DND-41 (cell line): ENCODE results near the gene GLDN.

Experiments
- ATAC-seq: fragments of 200-7000 bp; cut with Tn5 transposase; 3 replicates; pipeline ENCODE4 v1.9.1; 2021; ENCODE audit warnings: low read depth; ENCODE audit not compliant: insufficient read depth
- DNase-seq: peaks from one replicate; pipeline ENCODE4 v3.0.0-alpha.2; 2020
- H2AFZ ChIP-seq: 2 replicates; pipeline ENCODE4 v1.6.0; 2012; ENCODE audit warnings: low read depth, low read length
- H3K27ac ChIP-seq: 2 replicates; pipeline ENCODE4 v1.5.1; 2012; ENCODE audit warnings: low read length, inconsistent platforms
- H3K27me3 ChIP-seq: fragments of 200-600 bp; sonication (generic); 2 replicates; pipeline ENCODE4 v1.6.0; 2012; ENCODE audit warnings: low read length, mild to moderate bottlenecking, inconsistent platforms; ENCODE audit not compliant: insufficient read depth, poor library complexity
- H3K36me3 ChIP-seq: 2 replicates; pipeline ENCODE4 v1.5.1; 2012; ENCODE audit warnings: low read length, inconsistent platforms; ENCODE audit not compliant: insufficient read depth
- H3K4me1 ChIP-seq: 2 replicates; pipeline ENCODE4 v1.5.1; 2012; ENCODE audit warnings: mild to moderate bottlenecking, low read length; ENCODE audit not compliant: insufficient read depth
- H3K4me2 ChIP-seq: 2 replicates; pipeline ENCODE4 v1.6.0; 2012; ENCODE audit warnings: mild to moderate bottlenecking, moderate library complexity, low read length, inconsistent platforms; ENCODE audit not compliant: insufficient read depth
- H3K4me3 ChIP-seq, 2 experiments: fragments of 200-600 bp in 1 of 2; shearing (Covaris generic) in 1 of 2; 2 replicates each; pipeline ENCODE4 v1.5.1; 2012 to 2016; ENCODE audit warnings: inconsistent platforms in 2 of 2, low read length in 2 of 2, mild to moderate bottlenecking in 2 of 2, low read depth in 1 of 2, moderate library complexity in 1 of 2
- H3K79me2 ChIP-seq: 2 replicates; pipeline ENCODE4 v1.6.0; 2012; ENCODE audit warnings: low read length, inconsistent platforms; ENCODE audit not compliant: insufficient read depth
- H3K9ac ChIP-seq: 2 replicates; pipeline ENCODE4 v1.6.0; 2012; ENCODE audit warnings: low read depth, mild to moderate bottlenecking, inconsistent platforms, low read length, moderate library complexity
- H3K9me3 ChIP-seq: 2 replicates; pipeline ENCODE4 v1.5.1; 2012; ENCODE audit warnings: low read length, moderate library complexity, mild to moderate bottlenecking, inconsistent platforms; ENCODE audit not compliant: insufficient read depth, severe bottlenecking
- H4K20me1 ChIP-seq: 2 replicates; pipeline ENCODE4 v1.6.0; 2012; ENCODE audit warnings: low read length; ENCODE audit not compliant: insufficient read depth
- EZH2 ChIP-seq: IDR thresholded peaks from 3 replicates; pipeline ENCODE4 v1.6.1; 2012; ENCODE audit warnings: borderline replicate concordance, low read depth, mild to moderate bottlenecking, moderate library complexity, low read length, inconsistent platforms; ENCODE audit not compliant: severe bottlenecking
- TF ChIP-seq, protein P1 (sequence below): IDR thresholded peaks from 2 replicates; pipeline ENCODE4 v1.5.1; 2012; ENCODE audit warnings: borderline replicate concordance, low read length, moderate library complexity, mild to moderate bottlenecking; ENCODE audit not compliant: poor library complexity, severe bottlenecking; ENCODE audit errors: extremely low read depth

GLDN gene

GRCh38 chr15:51450001-51450400 lies 108.5 kb downstream of the GLDN start:
- H3K36me3 ChIP-seq, result peaks cover 29% of the 10 kb centered on the region
- H3K27ac ChIP-seq, result no peak overlapping the region
- no peak for TF ChIP-seq EZH2
- TF ChIP-seq, protein P1, sequence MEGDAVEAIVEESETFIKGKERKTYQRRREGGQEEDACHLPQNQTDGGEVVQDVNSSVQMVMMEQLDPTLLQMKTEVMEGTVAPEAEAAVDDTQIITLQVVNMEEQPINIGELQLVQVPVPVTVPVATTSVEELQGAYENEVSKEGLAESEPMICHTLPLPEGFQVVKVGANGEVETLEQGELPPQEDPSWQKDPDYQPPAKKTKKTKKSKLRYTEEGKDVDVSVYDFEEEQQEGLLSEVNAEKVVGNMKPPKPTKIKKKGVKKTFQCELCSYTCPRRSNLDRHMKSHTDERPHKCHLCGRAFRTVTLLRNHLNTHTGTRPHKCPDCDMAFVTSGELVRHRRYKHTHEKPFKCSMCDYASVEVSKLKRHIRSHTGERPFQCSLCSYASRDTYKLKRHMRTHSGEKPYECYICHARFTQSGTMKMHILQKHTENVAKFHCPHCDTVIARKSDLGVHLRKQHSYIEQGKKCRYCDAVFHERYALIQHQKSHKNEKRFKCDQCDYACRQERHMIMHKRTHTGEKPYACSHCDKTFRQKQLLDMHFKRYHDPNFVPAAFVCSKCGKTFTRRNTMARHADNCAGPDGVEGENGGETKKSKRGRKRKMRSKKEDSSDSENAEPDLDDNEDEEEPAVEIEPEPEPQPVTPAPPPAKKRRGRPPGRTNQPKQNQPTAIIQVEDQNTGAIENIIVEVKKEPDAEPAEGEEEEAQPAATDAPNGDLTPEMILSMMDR, result no peak
- DNase-seq, result no peak
- H3K9me3 ChIP-seq, result no peaks in the 10 kb centered on the region
- H2AFZ ChIP-seq, result no peak overlapping the region
- H3K9ac ChIP-seq, result no peak overlapping the region
- H3K4me3 ChIP-seq, result no peak overlapping the region
- no peaks in the 10 kb centered on the region for H3K4me1 ChIP-seq
- no peaks in the 10 kb centered on the region for H3K79me2 ChIP-seq
- no peak for ATAC-seq
- H3K27me3 ChIP-seq, result no peaks in the 10 kb centered on the region
- H3K4me2 ChIP-seq, result no peak overlapping the region
- H4K20me1 ChIP-seq, result no peaks in the 10 kb centered on the region
